Measurements from ENCODE around the gene BEST1.

The BEST1 gene

GRCh38 chr11:61961570-61962212 lies 11.5 kb downstream of the BEST1 start:
- Histone ChIP-seq H3K27ac (ENCODE audit: low read length) (no peak overlapping the region), H3K4me1 (ENCODE audit: low read length) (peaks cover 24% of the 10 kb centered on the region)
- DNase-seq = no peak

GRCh38 chr11:61962213-61963015 lies 12.3 kb downstream of the BEST1 start:
- Histone ChIP-seq H3K9me3 (replicated peaks; ENCODE audit: insufficient read depth, low read length) (no peaks in the 10 kb centered on the region), H3K4me3 (ENCODE audit: low read length) (no peak overlapping the region), H2AFZ (ENCODE audit: low read length) (no peak overlapping the region), H4K20me1 (ENCODE audit: insufficient read depth, low read length) (no peaks in the 10 kb centered on the region), H3K9me2 (replicated peaks; ENCODE audit: insufficient read depth, low read length) (no peaks in the 10 kb centered on the region), H3K27ac (ENCODE audit: low read length) (no peak overlapping the region), H3K36me3 (replicated peaks; ENCODE audit: insufficient read depth, low read length) (no peaks in the 10 kb centered on the region; the same call in 1 of the 2 replicates), H3K79me2 (ENCODE audit: low read length) (peaks cover 18% of the 10 kb centered on the region), H3K9ac (ENCODE audit: low read length) (no peak overlapping the region), H3K4me1 (ENCODE audit: low read length) (peaks cover 24% of the 10 kb centered on the region), H3F3A (ENCODE audit: insufficient read depth, low read length) (no peaks in the 10 kb centered on the region), H3K27me3 (replicated peaks; ENCODE audit: insufficient read depth, low read length) (no peaks in the 10 kb centered on the region; the same call in 1 of the 2 replicates), H3K4me2 (ENCODE audit: low read depth, low read length) (no peak overlapping the region)
- no peak for DNase-seq
- TF ChIP-seq CTCF (IDR thresholded peaks at IDR 0.05; ENCODE audit: low read length) = no peak
- no peak for TF ChIP-seq EZH2phosphoT487 (IDR thresholded peaks at IDR 0.05; ENCODE audit: low read length)
- no peak for TF ChIP-seq EZH2 (optimal IDR thresholded peaks at IDR 0.05; ENCODE audit: low read depth, low read length)

More at GRCh38 chr11:61961570-61962212, 11.5 kb downstream of the BEST1 start:
- no peaks in the 10 kb centered on the region; the same call in 1 of the 2 replicates for H3K27me3 ChIP-seq (replicated peaks; ENCODE audit: insufficient read depth, low read length)
- H3K79me2 ChIP-seq (ENCODE audit: low read length) = peaks cover 15% of the 10 kb centered on the region
- no peak overlapping the region for H3K4me2 ChIP-seq (ENCODE audit: low read depth, low read length)
- no peaks in the 10 kb centered on the region for H3K9me3 ChIP-seq (replicated peaks; ENCODE audit: insufficient read depth, low read length)
- no peaks in the 10 kb centered on the region for H3K9me2 ChIP-seq (replicated peaks; ENCODE audit: insufficient read depth, low read length)
- no peaks in the 10 kb centered on the region for H3F3A ChIP-seq (ENCODE audit: insufficient read depth, low read length)
- H4K20me1 ChIP-seq (ENCODE audit: insufficient read depth, low read length) = no peaks in the 10 kb centered on the region
- TF ChIP-seq EZH2phosphoT487 (IDR thresholded peaks at IDR 0.05; ENCODE audit: low read length) (no peak), CTCF (IDR thresholded peaks at IDR 0.05; ENCODE audit: low read length) (no peak), EZH2 (optimal IDR thresholded peaks at IDR 0.05; ENCODE audit: low read depth, low read length) (no peak)
- no peak overlapping the region for H3K9ac ChIP-seq (ENCODE audit: low read length)
- H3K4me3 ChIP-seq (ENCODE audit: low read length) = no peak overlapping the region
- no peak overlapping the region for H2AFZ ChIP-seq (ENCODE audit: low read length)
- H3K36me3 ChIP-seq (replicated peaks; ENCODE audit: insufficient read depth, low read length) = no peaks in the 10 kb centered on the region; the same call in 1 of the 2 replicates

- Histone ChIP-seq H3K4me3 (ENCODE audit: low read length) (no peak overlapping the region), H4K20me1 (ENCODE audit: insufficient read depth, low read length) (no peaks in the 10 kb centered on the region), H3K36me3 (replicated peaks; ENCODE audit: insufficient read depth, low read length) (no peaks in the 10 kb centered on the region; the same call in 1 of the 2 replicates), H3K79me2 (ENCODE audit: low read length) (peaks cover 18% of the 10 kb centered on the region), H3K9ac (ENCODE audit: low read length) (no peak overlapping the region), H3K9me3 (replicated peaks; ENCODE audit: insufficient read depth, low read length) (no peaks in the 10 kb centered on the region), H3K4me1 (ENCODE audit: low read length) (peaks cover 24% of the 10 kb centered on the region), H3K27ac (ENCODE audit: low read length) (peak overlapping the region; percentile 15; the same call in 1 of the 2 replicates), H3K4me2 (ENCODE audit: low read depth, low read length) (no peak overlapping the region), H3F3A (ENCODE audit: insufficient read depth, low read length) (no peaks in the 10 kb centered on the region), H3K27me3 (replicated peaks; ENCODE audit: insufficient read depth, low read length) (no peaks in the 10 kb centered on the region; the same call in 1 of the 2 replicates), H3K9me2 (replicated peaks; ENCODE audit: insufficient read depth, low read length) (no peaks in the 10 kb centered on the region), H2AFZ (ENCODE audit: low read length) (no peak overlapping the region)
- DNase-seq = no peak
- TF ChIP-seq EZH2phosphoT487 (IDR thresholded peaks at IDR 0.05; ENCODE audit: low read length) (no peak), EZH2 (optimal IDR thresholded peaks at IDR 0.05; ENCODE audit: low read depth, low read length) (no peak), CTCF (IDR thresholded peaks at IDR 0.05; ENCODE audit: low read length) (no peak)
These were observed 12.8 kb downstream of the BEST1 start for GRCh38 chr11:61963016-61963281.
